T47D (cell line): Measurements from ENCODE around the gene COX10.
"Not testable (repeated sequence)": the region's sequence is repeated elsewhere in the genome, so short reads cannot be mapped to it uniquely, and the experiment has no call there.

Source experiments
- DNase-seq, 2 experiments: peaks; one replicate each; pipeline versions ENCODE4 v3.0.0 to v3.0.0-alpha.2; 2011 to 2012; ENCODE audit warnings: low read depth in 1 of 2, low spot score in 1 of 2
- JUND ChIP-seq: IDR thresholded peaks from 2 replicates; pipeline ENCODE4 v1.6.1; 2012; ENCODE audit warnings: low read depth
- in situ Hi-C: cut with HindIII; loops from 2 replicates; pipeline ENCODE4 v1.10.0; 2016; ENCODE audit warnings: low sequenced_read_pairs, low pct_unique_long_range_greater_than_20kb

COX10 gene

GRCh38 chr17:14186443-14186842, 117.1 kb downstream of the COX10 start:
- in situ Hi-C loops, DNase-seq: not testable (repeated sequence)

DNA sequence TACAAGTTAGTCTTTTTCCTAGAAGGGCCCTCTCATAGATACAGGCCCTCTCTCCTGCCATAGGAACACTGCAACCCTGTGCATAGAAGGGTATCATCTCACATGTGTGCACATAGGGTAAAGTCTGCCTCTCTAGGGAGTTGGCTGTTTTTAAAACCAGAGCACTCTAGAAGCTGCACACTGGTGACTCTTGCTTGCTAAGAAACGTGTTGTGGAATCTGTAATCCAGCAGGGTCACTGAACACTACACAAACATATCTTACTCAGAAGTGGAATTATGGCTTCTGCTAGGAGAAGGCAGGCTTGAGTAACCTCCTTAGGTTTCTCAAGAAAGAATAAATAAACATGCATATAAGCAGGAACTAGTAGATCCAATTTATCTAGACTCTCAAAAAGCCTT, 121.5 kb downstream of the COX10 start:
- in situ Hi-C loops, DNase-seq: not testable (repeated sequence)

- DNase-seq, in situ Hi-C loops: not testable (repeated sequence)
Measured at GRCh38 chr17:14191469-14191868, 122.2 kb downstream of the COX10 start.

- in situ Hi-C loops, DNase-seq: not testable (repeated sequence)
Measured at GRCh38 chr17:14192039-14192438, 122.7 kb downstream of the COX10 start.

DNA sequence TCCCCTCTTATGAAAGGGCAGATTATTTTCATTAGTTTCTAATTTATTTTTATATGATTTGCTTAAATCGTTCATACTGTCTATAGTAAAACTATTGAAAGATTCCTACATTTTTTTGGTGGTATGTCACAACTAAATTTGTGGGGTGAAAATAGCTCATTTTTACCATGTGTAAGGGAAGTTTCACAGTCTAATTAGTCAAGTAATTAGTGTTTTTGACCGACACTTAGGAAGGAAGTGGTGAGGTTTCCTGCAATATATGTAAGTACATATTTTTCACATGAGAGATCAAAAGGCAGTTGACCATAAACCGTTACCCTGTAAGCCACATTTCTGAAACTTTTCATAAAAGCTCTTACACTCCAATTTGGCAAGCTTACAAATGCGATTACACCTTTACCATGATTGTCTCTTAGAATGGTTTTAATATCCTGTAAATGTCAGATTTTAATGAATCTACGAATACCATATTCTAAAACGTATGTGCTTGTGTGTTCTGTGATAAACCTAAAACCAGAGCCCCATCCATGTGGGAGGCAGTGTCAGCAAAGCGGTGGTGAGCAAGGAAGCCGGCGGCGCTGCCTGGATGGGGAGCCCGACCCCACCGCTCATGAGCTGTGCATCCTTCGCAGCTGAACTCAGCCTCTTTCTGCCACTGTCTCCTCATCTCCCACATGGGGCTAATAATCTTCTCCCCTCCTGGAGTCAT, 123.5 kb downstream of the COX10 start:
- DNase-seq, in situ Hi-C loops: not testable (repeated sequence)

DNA sequence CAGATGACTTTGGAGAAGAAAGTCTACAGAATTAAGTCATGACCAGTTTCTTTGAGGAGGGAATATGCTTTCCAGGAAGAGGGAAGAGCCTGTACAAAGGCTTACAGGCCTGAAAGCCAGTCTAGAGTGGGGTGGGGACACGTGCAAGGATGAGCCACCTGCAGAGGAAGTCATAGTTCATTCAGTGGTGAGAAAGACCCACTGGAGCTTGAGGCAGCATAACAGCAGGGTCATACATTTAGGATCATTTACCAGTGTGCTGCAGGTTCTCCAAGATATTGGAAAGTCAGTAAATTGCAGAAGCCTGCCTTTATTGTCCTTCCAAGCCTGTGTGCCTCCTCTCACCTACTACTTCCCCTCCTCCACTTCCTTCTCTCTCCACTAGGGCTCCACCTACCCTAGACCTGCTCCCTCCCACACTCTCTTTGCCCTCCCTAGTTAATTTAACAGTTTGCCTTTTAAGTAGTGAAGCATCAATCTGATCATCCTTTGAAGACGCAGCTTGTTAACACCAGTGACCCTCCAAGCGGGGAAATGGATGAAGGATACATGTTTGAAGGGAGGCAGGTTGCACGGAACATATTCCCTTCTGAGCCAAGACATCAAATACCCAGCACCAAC, 127.2 kb downstream of the COX10 start:
- TF ChIP-seq JUND = no peak
- in situ Hi-C loops = no loop called here
- DNase-seq = no peak

GRCh38 chr17:14197057-14197456, 127.8 kb downstream of the COX10 start:
- TF ChIP-seq JUND = no peak

DNA sequence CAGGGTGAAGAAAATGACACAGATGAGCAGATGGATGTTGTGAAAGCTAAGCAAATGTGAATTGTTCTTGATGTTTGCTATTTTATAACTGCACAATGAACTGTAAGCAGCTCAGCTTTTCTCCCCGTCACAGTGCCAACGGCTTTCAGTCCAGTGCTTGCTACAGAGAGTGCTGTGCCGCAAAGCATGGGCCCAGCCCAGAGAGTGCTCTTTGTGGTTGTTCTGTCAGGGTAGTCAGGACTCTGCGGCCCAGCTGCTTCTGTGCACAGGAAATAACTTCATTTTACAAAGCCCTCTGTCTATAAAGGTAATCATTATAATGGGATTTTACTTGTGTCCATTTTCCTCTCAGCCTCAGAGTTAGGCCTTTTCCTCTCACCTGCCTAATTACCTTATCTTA, 128.3 kb downstream of the COX10 start:
- in situ Hi-C loops = no loop called here
- no peak for DNase-seq
- TF ChIP-seq JUND = no peak

More at GRCh38 chr17:14197057-14197456, 127.8 kb downstream of the COX10 start:
- no peak for DNase-seq
- in situ Hi-C loops = no loop called here

DNA sequence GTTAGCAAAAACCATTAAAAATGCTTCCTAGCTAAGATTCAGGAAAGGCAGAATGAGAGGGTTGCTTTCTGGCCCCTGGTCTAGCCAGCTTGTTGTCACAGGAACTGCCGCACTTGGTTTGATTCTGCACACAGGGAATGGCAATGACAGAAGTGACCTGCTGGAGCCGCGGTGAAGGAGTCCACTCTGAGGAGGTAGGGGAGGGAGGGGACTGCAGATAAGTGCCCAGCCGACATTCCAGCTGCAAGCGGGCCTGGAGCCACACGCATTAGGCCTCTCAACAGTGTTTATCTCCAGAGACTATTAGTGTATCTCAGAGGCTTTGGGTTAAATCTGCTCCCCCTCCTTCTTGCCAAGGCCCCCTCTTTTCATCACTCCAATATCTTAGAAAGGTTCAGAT, 128.7 kb downstream of the COX10 start:
- in situ Hi-C loops = no loop called here
- no peak for TF ChIP-seq JUND
- DNase-seq = no peak

- DNase-seq = no peak
- in situ Hi-C loops = no loop called here
- TF ChIP-seq JUND = no peak
Measured at GRCh38 chr17:14198575-14198974, 129.3 kb downstream of the COX10 start.

- no peak for DNase-seq
- no peak for TF ChIP-seq JUND
- in situ Hi-C loops = no loop called here
Measured at GRCh38 chr17:14199601-14200000, 130.3 kb downstream of the COX10 start.

DNA sequence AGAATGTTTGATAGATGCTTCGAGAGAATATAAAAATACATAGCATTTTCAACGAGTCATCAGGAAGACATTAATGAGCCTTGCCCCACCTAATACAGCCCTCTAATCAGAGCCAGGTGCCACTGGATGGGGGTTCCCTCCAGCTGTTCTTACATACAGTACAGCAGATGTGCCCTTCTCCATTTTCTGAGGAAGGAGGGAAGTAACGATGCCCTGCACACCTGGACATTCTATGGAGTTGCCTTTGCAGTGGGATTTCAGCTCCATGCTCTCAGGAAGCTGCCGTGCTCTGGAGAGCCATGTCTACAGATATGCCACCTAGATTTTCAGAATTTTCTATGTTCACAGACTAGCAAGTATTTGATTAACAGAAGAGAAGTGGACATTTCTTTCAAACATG, 131.1 kb downstream of the COX10 start:
- in situ Hi-C loops = no loop called here

GRCh38 chr17:14201021-14201987, 132.0 kb downstream of the COX10 start:
- no peak for TF ChIP-seq JUND
- DNase-seq = no peak
- in situ Hi-C loops = no loop called here

More for the DNA sequence above, 131.1 kb downstream of the COX10 start:
- DNase-seq = no peak
- TF ChIP-seq JUND = no peak
